Measurements from ENCODE around the gene PLCG1. TPM values are rescaled to one million over a fixed set of nuclear protein-coding genes. Genes with fewer than 3 reads are reported as not detected.
A peak's percentile ranks its signal among the peaks of the same experiment; 100 is the strongest.

PLCG1 gene
- total RNA-seq, 1 experiment from 2014 or later = 45.6 TPM

DNA sequence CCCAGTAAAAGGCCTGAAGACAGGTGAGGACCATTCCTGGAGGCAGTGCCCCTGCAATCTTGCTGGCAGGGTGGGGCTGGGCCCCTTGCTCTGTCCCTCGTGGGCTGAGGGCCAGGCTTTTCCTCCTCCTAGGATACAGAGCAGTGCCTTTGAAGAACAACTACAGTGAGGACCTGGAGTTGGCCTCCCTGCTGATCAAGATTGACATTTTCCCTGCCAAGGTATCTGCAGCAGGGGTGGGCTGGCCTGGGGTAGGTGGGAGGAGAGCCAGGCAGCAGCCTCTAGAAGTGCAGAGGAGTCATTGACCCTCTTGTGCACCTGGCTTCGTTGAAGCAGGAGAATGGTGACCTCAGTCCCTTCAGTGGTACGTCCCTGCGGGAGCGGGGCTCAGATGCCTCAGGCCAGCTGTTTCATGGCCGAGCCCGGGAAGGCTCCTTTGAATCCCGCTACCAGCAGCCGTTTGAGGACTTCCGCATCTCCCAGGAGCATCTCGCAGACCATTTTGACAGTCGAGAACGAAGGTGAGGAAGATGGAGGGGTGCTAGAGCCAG lies 36.5 kb downstream of the PLCG1 start:
- TSS peak; percentile 17 for BruUV-seq (replicated peaks)
- no peaks in the 10 kb centered on the region for H3K27me3 ChIP-seq (ENCODE audit: insufficient read depth, low read length)
- DNase-seq (ENCODE audit: low read depth, low spot score) = no peak

More for the DNA sequence above, 36.5 kb downstream of the PLCG1 start:
- RAD21 ChIA-PET (ENCODE audit: low non-redundant PET in 1 of 2, low total read pairs in 2 of 2, uncharacterized antibody in 2 of 2, unreplicated experiment in 2 of 2) = no interaction called here
- CTCF ChIA-PET = interaction anchor here (1.1 to 4.8 kb wide), 5 partner anchors 13 to 166 kb away, joined by 4 to 83 read pairs (median 5); partner anchors contain the start of gene LPIN3
- Histone ChIP-seq H3K4me1 (ENCODE audit: control insufficient read depth in 1 of 2, insufficient read depth in 2 of 2, low read length in 2 of 2) (peaks cover 3 to 16% of the 10 kb centered on the region in 2 experiments; a peak in 3 of 4 replicates), H3K4me3 (replicated peaks in 1 of 2; ENCODE audit: low read depth in 1 of 2, low read length in 2 of 2) (no peak overlapping the region), H4K20me1 (ENCODE audit: insufficient read depth) (no peaks in the 10 kb centered on the region), H3K9me2 (ENCODE audit: insufficient read depth) (no peaks in the 10 kb centered on the region), H2AFZ (ENCODE audit: low read depth, low read length, poor library complexity, severe bottlenecking) (no peak overlapping the region), H3K79me2 (ENCODE audit: insufficient read depth, low read length) (no peaks in the 10 kb centered on the region), H3K27ac (ENCODE audit: low read depth, low read length) (no peak overlapping the region), H3K9ac (ENCODE audit: low read length) (no peak overlapping the region), H3K9me3 (ENCODE audit: control insufficient read depth in 1 of 2, insufficient read depth in 1 of 2, low read depth in 1 of 2, low read length in 2 of 2) (no peaks in the 10 kb centered on the region), H3K4me2 (ENCODE audit: low read length) (no peak overlapping the region), H3K36me3 (ENCODE audit: control insufficient read depth in 1 of 2, insufficient read depth in 2 of 2, low read length in 2 of 2) (peaks cover 14 to 17% of the 10 kb centered on the region in 2 experiments; a peak in 3 of 4 replicates)
- ATAC-seq = no peak
- intact Hi-C loops (cut with micrococcal nuclease) = loop anchor here (1.0 to 5.0 kb wide), 3 partner anchors 58 to 238 kb away; partner anchors contain the start of gene LPIN3
- TF ChIP-seq RAD21 (IDR thresholded peaks at IDR 0.05; ENCODE audit: low read depth) (no peak), ZFX (IDR thresholded peaks at IDR 0.05) (no peak), TCF7L2 (IDR thresholded peaks at IDR 0.05; ENCODE audit: borderline replicate concordance, extremely low read depth, insufficient read depth, insufficient read length) (no peak), JUND (IDR thresholded peaks at IDR 0.05) (no peak), EZH2 (IDR thresholded peaks at IDR 0.05) (no peak), YY1 (IDR thresholded peaks at IDR 0.05; ENCODE audit: extremely low read depth, insufficient replicate concordance, low read depth, low read length) (no peak), POLR2AphosphoS5 (IDR thresholded peaks at IDR 0.05; ENCODE audit: low read depth, low read length) (no peak)
- TF ChIP-seq, protein P1, sequence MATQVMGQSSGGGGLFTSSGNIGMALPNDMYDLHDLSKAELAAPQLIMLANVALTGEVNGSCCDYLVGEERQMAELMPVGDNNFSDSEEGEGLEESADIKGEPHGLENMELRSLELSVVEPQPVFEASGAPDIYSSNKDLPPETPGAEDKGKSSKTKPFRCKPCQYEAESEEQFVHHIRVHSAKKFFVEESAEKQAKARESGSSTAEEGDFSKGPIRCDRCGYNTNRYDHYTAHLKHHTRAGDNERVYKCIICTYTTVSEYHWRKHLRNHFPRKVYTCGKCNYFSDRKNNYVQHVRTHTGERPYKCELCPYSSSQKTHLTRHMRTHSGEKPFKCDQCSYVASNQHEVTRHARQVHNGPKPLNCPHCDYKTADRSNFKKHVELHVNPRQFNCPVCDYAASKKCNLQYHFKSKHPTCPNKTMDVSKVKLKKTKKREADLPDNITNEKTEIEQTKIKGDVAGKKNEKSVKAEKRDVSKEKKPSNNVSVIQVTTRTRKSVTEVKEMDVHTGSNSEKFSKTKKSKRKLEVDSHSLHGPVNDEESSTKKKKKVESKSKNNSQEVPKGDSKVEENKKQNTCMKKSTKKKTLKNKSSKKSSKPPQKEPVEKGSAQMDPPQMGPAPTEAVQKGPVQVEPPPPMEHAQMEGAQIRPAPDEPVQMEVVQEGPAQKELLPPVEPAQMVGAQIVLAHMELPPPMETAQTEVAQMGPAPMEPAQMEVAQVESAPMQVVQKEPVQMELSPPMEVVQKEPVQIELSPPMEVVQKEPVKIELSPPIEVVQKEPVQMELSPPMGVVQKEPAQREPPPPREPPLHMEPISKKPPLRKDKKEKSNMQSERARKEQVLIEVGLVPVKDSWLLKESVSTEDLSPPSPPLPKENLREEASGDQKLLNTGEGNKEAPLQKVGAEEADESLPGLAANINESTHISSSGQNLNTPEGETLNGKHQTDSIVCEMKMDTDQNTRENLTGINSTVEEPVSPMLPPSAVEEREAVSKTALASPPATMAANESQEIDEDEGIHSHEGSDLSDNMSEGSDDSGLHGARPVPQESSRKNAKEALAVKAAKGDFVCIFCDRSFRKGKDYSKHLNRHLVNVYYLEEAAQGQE (IDR thresholded peaks at IDR 0.05; ENCODE audit: low read depth) = no peak
- TF ChIP-seq, protein P2, sequence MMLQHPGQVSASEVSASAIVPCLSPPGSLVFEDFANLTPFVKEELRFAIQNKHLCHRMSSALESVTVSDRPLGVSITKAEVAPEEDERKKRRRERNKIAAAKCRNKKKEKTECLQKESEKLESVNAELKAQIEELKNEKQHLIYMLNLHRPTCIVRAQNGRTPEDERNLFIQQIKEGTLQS (IDR thresholded peaks at IDR 0.05) = no peak
- TF ChIP-seq, protein P3, sequence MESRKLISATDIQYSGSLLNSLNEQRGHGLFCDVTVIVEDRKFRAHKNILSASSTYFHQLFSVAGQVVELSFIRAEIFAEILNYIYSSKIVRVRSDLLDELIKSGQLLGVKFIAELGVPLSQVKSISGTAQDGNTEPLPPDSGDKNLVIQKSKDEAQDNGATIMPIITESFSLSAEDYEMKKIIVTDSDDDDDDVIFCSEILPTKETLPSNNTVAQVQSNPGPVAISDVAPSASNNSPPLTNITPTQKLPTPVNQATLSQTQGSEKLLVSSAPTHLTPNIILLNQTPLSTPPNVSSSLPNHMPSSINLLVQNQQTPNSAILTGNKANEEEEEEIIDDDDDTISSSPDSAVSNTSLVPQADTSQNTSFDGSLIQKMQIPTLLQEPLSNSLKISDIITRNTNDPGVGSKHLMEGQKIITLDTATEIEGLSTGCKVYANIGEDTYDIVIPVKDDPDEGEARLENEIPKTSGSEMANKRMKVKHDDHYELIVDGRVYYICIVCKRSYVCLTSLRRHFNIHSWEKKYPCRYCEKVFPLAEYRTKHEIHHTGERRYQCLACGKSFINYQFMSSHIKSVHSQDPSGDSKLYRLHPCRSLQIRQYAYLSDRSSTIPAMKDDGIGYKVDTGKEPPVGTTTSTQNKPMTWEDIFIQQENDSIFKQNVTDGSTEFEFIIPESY (IDR thresholded peaks at IDR 0.05; ENCODE audit: extremely low read depth, insufficient replicate concordance, low read length) = no peak
- POLR2A ChIA-PET = no interaction called here
